ENCODE results near the gene UMAD1. TPM values are rescaled to one million over a fixed set of nuclear protein-coding genes. Genes with fewer than 3 reads are reported as not detected.
A peak's percentile ranks its signal among the peaks of the same experiment; 100 is the strongest.
"Not testable (repeated sequence)": the region's sequence is repeated elsewhere in the genome, so short reads cannot be mapped to it uniquely, and the experiment has no call there.

The UMAD1 gene
- total and polyA plus RNA-seq, 8 donors: 5.0 to 20.8 (median 17.2) TPM

- Histone ChIP-seq H3K27ac (no peak overlapping the region), H3K4me3 (no peak overlapping the region), H3K36me3 (no peaks in the 10 kb centered on the region), H3K9me3 (no peaks in the 10 kb centered on the region), H3K27me3 (no peaks in the 10 kb centered on the region), H3K4me1 (peaks cover 0 to 5% (median 0%) of the 10 kb centered on the region in 3 donors)
- no peak for TF ChIP-seq CTCF (IDR thresholded peaks at IDR 0.05)
- intact Hi-C loops (cut with DNase I): no loop called here
- WGBS, 2 donors: 82 to 87% methylated on average over 4 of the region's 4 CpGs
- DNase-seq (no peak), FAIRE-seq (peak; percentile 23), ATAC-seq (no peak)
These were observed 14.6 kb downstream of the UMAD1 start for GRCh38 chr7:7654964-7655715.

GRCh38 chr7:7656459-7656858, 15.9 kb downstream of the UMAD1 start:
- ATAC-seq; FAIRE-seq; H3K4me3 ChIP-seq; H3K36me3 ChIP-seq; DNase-seq; H3K27me3 ChIP-seq; intact Hi-C loops (cut with DNase I); H3K27ac ChIP-seq; H3K9me3 ChIP-seq; H3K4me1 ChIP-seq: not testable (repeated sequence)
- 94 to 98% methylated on average over 3 of the region's 3 CpGs for WGBS, 2 donors

DNA sequence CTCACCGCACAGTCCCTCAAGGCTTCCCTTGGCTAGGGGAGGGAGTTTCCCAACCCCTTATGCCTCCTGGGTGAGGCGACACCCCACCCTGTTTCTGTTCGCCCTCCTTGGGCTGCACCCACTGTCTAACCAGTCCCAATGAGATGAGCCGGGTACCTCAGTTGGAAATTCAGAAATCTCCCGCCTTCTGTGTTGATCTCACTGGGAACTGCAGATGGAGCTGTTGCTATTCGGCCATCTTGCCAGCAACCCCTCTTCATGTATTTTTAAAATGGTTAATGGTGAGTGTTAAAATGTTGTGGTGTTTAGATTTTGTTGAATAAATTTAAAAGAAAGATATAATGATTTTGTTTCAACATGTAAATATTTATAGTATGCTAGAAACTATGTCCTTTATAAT, 22.0 kb downstream of the UMAD1 start:
- FAIRE-seq (no peak), DNase-seq (peak in 1 of 6 donors; percentile 37), ATAC-seq (no peak)
- Histone ChIP-seq H3K4me3 (no peak overlapping the region), H3K36me3 (no peaks in the 10 kb centered on the region), H3K4me1 (peaks cover 0 to 16% (median 3%) of the 10 kb centered on the region in 3 donors), H3K27ac (no peak overlapping the region), H3K27me3 (no peaks in the 10 kb centered on the region), H3K9me3 (no peaks in the 10 kb centered on the region)
- 93 to 98% methylated on average over 6 of the region's 6 CpGs for WGBS, 2 donors
- TF ChIP-seq CTCF (IDR thresholded peaks at IDR 0.05): no peak
- intact Hi-C loops (cut with DNase I): no loop called here

DNA sequence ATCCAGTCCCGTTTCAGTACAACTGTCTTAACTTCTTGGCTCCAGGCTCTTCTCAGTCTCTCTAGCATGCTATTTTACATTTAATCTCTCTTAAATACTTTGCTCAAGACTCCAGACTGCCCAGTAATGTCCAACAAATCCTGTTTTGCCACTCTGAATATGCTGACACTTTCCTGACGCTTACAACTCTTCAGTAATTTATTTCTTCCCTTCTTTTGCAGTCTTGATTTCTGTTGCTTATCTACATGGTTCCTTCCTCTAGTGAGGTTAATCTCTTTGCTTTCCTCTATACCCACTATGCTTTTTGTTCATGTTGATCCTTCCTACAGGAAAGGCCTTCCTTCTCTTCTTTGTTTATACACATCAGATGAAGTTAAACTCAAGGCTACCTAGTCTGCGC, 23.7 kb downstream of the UMAD1 start:
- ATAC-seq: peak in 2 of 4 donors; percentile 17 to 24
- WGBS, 2 donors: 38 to 42% methylated on average over 3 of the region's 3 CpGs
- Histone ChIP-seq H3K27ac (no peak overlapping the region), H3K9me3 (no peaks in the 10 kb centered on the region), H3K4me1 (peaks cover 0 to 18% (median 3%) of the 10 kb centered on the region in 3 donors), H3K36me3 (no peaks in the 10 kb centered on the region), H3K4me3 (no peak overlapping the region), H3K27me3 (no peaks in the 10 kb centered on the region)
- no peak for TF ChIP-seq CTCF (IDR thresholded peaks at IDR 0.05)
- no peak for FAIRE-seq
- DNase-seq: no peak
- intact Hi-C loops (cut with DNase I): no loop called here

DNA sequence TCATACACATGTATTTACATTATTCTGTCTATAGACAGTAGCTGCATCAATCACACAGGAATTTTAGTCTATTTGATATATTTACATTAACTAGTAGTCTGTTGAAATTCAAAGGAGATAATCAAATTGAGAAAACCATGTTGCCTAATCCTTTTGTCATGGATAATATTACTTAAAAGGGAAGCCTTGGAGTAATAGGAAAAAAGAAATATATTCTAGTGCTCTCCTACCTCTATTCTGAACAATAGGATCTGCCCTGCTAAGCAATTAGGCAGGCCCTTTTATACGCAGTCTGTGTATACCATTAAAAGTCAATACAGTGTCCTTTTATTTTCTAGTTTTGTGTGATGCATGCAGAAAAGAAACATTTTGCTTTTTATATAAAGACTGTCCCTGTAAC, 24.5 kb downstream of the UMAD1 start:
- 86 to 94% methylated on average over 1 of the region's 1 CpG for WGBS, 2 donors
- H3K27ac ChIP-seq: no peak overlapping the region
- FAIRE-seq: no peak

More for the DNA sequence above, 24.5 kb downstream of the UMAD1 start:
- Histone ChIP-seq H3K4me1 (peaks cover 0 to 18% (median 3%) of the 10 kb centered on the region in 3 donors), H3K27me3 (no peaks in the 10 kb centered on the region), H3K4me3 (no peak overlapping the region), H3K9me3 (no peaks in the 10 kb centered on the region), H3K36me3 (no peaks in the 10 kb centered on the region)
- ATAC-seq: no peak
- TF ChIP-seq CTCF (IDR thresholded peaks at IDR 0.05): no peak
- intact Hi-C loops (cut with DNase I): no loop called here
- DNase-seq: no peak
